HG03354 (cell line): ENCODE measurements around the gene ZNF772.
"Not testable (repeated sequence)": the region's sequence is repeated elsewhere in the genome, so short reads cannot be mapped to it uniquely, and the experiment has no call there.

Experiments used
- ATAC-seq: cut with Tn5 transposase; IDR thresholded peaks from one replicate; pipeline ENCODE4 v1.9.1; 2021; ENCODE audit warnings: mild to moderate bottlenecking; ENCODE audit not compliant: unreplicated experiment, poor library complexity, severe bottlenecking

The ZNF772 gene

GRCh38 chr19:57477191-57478008 is at the start of gene ZNF772:
Gene ZNF772 (minus strand): TSS chr19:57477566. CDS start chr19:57477309, 257 bp downstream.
- peak; percentile 99 for ATAC-seq

GRCh38 chr19:57518021-57518420 is 40.7 kb upstream of the ZNF772 start:
- ATAC-seq, result not testable (repeated sequence)

GRCh38 chr19:57515255-57515654 is 37.9 kb upstream of the ZNF772 start:
- no peak for ATAC-seq

GRCh38 chr19:57512845-57513244 is 35.5 kb upstream of the ZNF772 start:
- ATAC-seq, result no peak

- ATAC-seq, result no peak
These were observed 34.1 kb upstream of the ZNF772 start for GRCh38 chr19:57511484-57511883.

GRCh38 chr19:57506163-57506562 is 28.8 kb upstream of the ZNF772 start:
- no peak for ATAC-seq

GRCh38 chr19:57500400-57500799 is 23.0 kb upstream of the ZNF772 start:
- ATAC-seq, result not testable (repeated sequence)

- peak; percentile 97 for ATAC-seq
These were observed 22.5 kb upstream of the ZNF772 start, which contains the start of gene ZNF773 for GRCh38 chr19:57499680-57500395. Gene ZNF773 (plus strand): TSS chr19:57499938. CDS start chr19:57500081, 143 bp downstream.

- ATAC-seq, result not testable (repeated sequence)
These were observed 21.9 kb upstream of the ZNF772 start for GRCh38 chr19:57499332-57499679.

- ATAC-seq, result not testable (repeated sequence)
These were observed 10.9 kb upstream of the ZNF772 start for GRCh38 chr19:57488299-57488644.

GRCh38 chr19:57487477-57488298 is 10.3 kb upstream of the ZNF772 start, which contains the start of gene ZNF419:
Gene ZNF419 (plus strand): TSS chr19:57487750. CDS start chr19:57487951, 201 bp downstream.
- peak; percentile 98 for ATAC-seq

GRCh38 chr19:57473646-57474045 is 3.7 kb downstream of the ZNF772 start:
- no peak for ATAC-seq

- no peak for ATAC-seq
These were observed 10.9 kb downstream of the ZNF772 start for GRCh38 chr19:57466489-57466888.

GRCh38 chr19:57465680-57466381 is 11.5 kb downstream of the ZNF772 start:
- no peak for ATAC-seq

GRCh38 chr19:57452307-57452706 is 25.1 kb downstream of the ZNF772 start:
- ATAC-seq, result no peak

- no peak for ATAC-seq
These were observed 34.2 kb downstream of the ZNF772 start for GRCh38 chr19:57443121-57443696.

- ATAC-seq, result no peak
These were observed 35.2 kb downstream of the ZNF772 start for GRCh38 chr19:57441979-57442752.

GRCh38 chr19:57438925-57439324 is 38.4 kb downstream of the ZNF772 start:
- no peak for ATAC-seq
